Measurements from ENCODE around the gene SETBP1. TPM values are rescaled to one million over a fixed set of nuclear protein-coding genes. Genes with fewer than 3 reads are reported as not detected.

The SETBP1 gene
- 1.4 and 2.3 TPM in 2 replicates for total RNA-seq

GRCh38 chr18:44680273-44681075, at the start of gene SETBP1:
TSS of gene SETBP1 (plus strand) at chr18:44680888. CDS start at chr18:44701347, 20,459 bp downstream.

